Measurements from ENCODE around the gene SPTBN1.
A peak's percentile ranks its signal among the peaks of the same experiment; 100 is the strongest.

SPTBN1 gene

GRCh38 chr2:54557211-54557600 lies 101.1 kb downstream of the SPTBN1 start:
- H3K36me3 ChIP-seq (ENCODE audit: control insufficient read depth in 2 of 2, insufficient read depth in 2 of 2, low read length in 2 of 2) = no peaks in the 10 kb centered on the region
- H3K4me3 ChIP-seq (ENCODE audit: low read length in 2 of 2) = peak overlapping the region; percentile 71 to 99
- H3K9me3 ChIP-seq (ENCODE audit: control insufficient read depth in 2 of 2, low read length in 2 of 2) = no peaks in the 10 kb centered on the region
- H3K4me1 ChIP-seq (ENCODE audit: control insufficient read depth in 2 of 2, insufficient read depth in 2 of 2, low read length in 2 of 2) = peaks cover 40 to 41% of the 10 kb centered on the region in 2 donors
- H3K27ac ChIP-seq (ENCODE audit: low read depth in 2 of 2, low read length in 2 of 2) = peak overlapping the region; percentile 91 to 96
- H3K27me3 ChIP-seq (ENCODE audit: control insufficient read depth in 2 of 2, insufficient read depth in 2 of 2, low read length in 2 of 2) = no peaks in the 10 kb centered on the region
- peak overlapping the region; percentile 95 to 97 for H3K9ac ChIP-seq (ENCODE audit: low read depth in 1 of 2, low read length in 2 of 2)

- Histone ChIP-seq H3K27ac (ENCODE audit: low read depth in 2 of 2, low read length in 2 of 2) (peak overlapping the region; percentile 91 to 96), H3K4me1 (ENCODE audit: control insufficient read depth in 2 of 2, insufficient read depth in 2 of 2, low read length in 2 of 2) (peaks cover 40 to 42% of the 10 kb centered on the region in 2 donors), H3K9me3 (ENCODE audit: control insufficient read depth in 2 of 2, low read length in 2 of 2) (no peaks in the 10 kb centered on the region), H3K9ac (ENCODE audit: low read depth in 1 of 2, low read length in 2 of 2) (peak overlapping the region; percentile 95 to 97), H3K4me3 (ENCODE audit: low read length in 2 of 2) (peak overlapping the region; percentile 71 to 99), H3K36me3 (ENCODE audit: control insufficient read depth in 2 of 2, insufficient read depth in 2 of 2, low read length in 2 of 2) (no peaks in the 10 kb centered on the region), H3K27me3 (ENCODE audit: control insufficient read depth in 2 of 2, insufficient read depth in 2 of 2, low read length in 2 of 2) (no peaks in the 10 kb centered on the region)
These were observed 101.6 kb downstream of the SPTBN1 start for GRCh38 chr2:54557601-54558187.

- Histone ChIP-seq H3K36me3 (ENCODE audit: control insufficient read depth in 2 of 2, insufficient read depth in 2 of 2, low read length in 2 of 2) (no peaks in the 10 kb centered on the region), H3K9me3 (ENCODE audit: control insufficient read depth in 2 of 2, low read length in 2 of 2) (no peaks in the 10 kb centered on the region), H3K9ac (ENCODE audit: low read depth in 1 of 2, low read length in 2 of 2) (peak overlapping the region; percentile 95 to 97), H3K27me3 (ENCODE audit: control insufficient read depth in 2 of 2, insufficient read depth in 2 of 2, low read length in 2 of 2) (no peaks in the 10 kb centered on the region), H3K4me3 (ENCODE audit: low read length in 2 of 2) (peak overlapping the region; percentile 71 to 99), H3K4me1 (ENCODE audit: control insufficient read depth in 2 of 2, insufficient read depth in 2 of 2, low read length in 2 of 2) (peaks cover 40 to 42% of the 10 kb centered on the region in 2 donors), H3K27ac (ENCODE audit: low read depth in 2 of 2, low read length in 2 of 2) (peak overlapping the region; percentile 91 to 96)
These were observed 102.3 kb downstream of the SPTBN1 start for GRCh38 chr2:54558188-54559005.

GRCh38 chr2:54559006-54559445 lies 102.9 kb downstream of the SPTBN1 start:
- H3K4me1 ChIP-seq (ENCODE audit: control insufficient read depth in 2 of 2, insufficient read depth in 2 of 2, low read length in 2 of 2) = peaks cover 40 to 42% of the 10 kb centered on the region in 2 donors
- peak overlapping the region; percentile 91 to 96 for H3K27ac ChIP-seq (ENCODE audit: low read depth in 2 of 2, low read length in 2 of 2)
- H3K9me3 ChIP-seq (ENCODE audit: control insufficient read depth in 2 of 2, low read length in 2 of 2) = no peaks in the 10 kb centered on the region
- no peaks in the 10 kb centered on the region for H3K36me3 ChIP-seq (ENCODE audit: control insufficient read depth in 2 of 2, insufficient read depth in 2 of 2, low read length in 2 of 2)
- peak overlapping the region; percentile 95 to 97 for H3K9ac ChIP-seq (ENCODE audit: low read depth in 1 of 2, low read length in 2 of 2)
- no peaks in the 10 kb centered on the region for H3K27me3 ChIP-seq (ENCODE audit: control insufficient read depth in 2 of 2, insufficient read depth in 2 of 2, low read length in 2 of 2)
- peak overlapping the region; percentile 71 to 99 for H3K4me3 ChIP-seq (ENCODE audit: low read length in 2 of 2)

- Histone ChIP-seq H3K36me3 (ENCODE audit: control insufficient read depth in 2 of 2, insufficient read depth in 2 of 2, low read length in 2 of 2) (peaks cover 0 to 3% of the 10 kb centered on the region in 2 donors), H3K27me3 (ENCODE audit: control insufficient read depth in 2 of 2, insufficient read depth in 2 of 2, low read length in 2 of 2) (no peaks in the 10 kb centered on the region), H3K27ac (ENCODE audit: low read depth in 2 of 2, low read length in 2 of 2) (peak overlapping the region; percentile 91 to 96), H3K9me3 (ENCODE audit: control insufficient read depth in 2 of 2, low read length in 2 of 2) (no peaks in the 10 kb centered on the region), H3K9ac (ENCODE audit: low read depth in 1 of 2, low read length in 2 of 2) (peak overlapping the region; percentile 95 to 97), H3K4me3 (ENCODE audit: low read length in 2 of 2) (peak overlapping the region; percentile 71 to 99), H3K4me1 (ENCODE audit: control insufficient read depth in 2 of 2, insufficient read depth in 2 of 2, low read length in 2 of 2) (peaks cover 37 to 42% of the 10 kb centered on the region in 2 donors)
These were observed 103.5 kb downstream of the SPTBN1 start for GRCh38 chr2:54559593-54560145.

GRCh38 chr2:54560146-54560881 lies 104.2 kb downstream of the SPTBN1 start:
- Histone ChIP-seq H3K27me3 (ENCODE audit: control insufficient read depth in 2 of 2, insufficient read depth in 2 of 2, low read length in 2 of 2) (no peaks in the 10 kb centered on the region), H3K4me1 (ENCODE audit: control insufficient read depth in 2 of 2, insufficient read depth in 2 of 2, low read length in 2 of 2) (peaks cover 33 to 36% of the 10 kb centered on the region in 2 donors)

GRCh38 chr2:54561010-54561409 lies 104.9 kb downstream of the SPTBN1 start:
- H3K27ac ChIP-seq (ENCODE audit: low read depth in 2 of 2, low read length in 2 of 2) = peak overlapping the region; percentile 91 to 96
- no peaks in the 10 kb centered on the region for H3K9me3 ChIP-seq (ENCODE audit: control insufficient read depth in 2 of 2, low read length in 2 of 2)
- peak overlapping the region; percentile 71 to 99 for H3K4me3 ChIP-seq (ENCODE audit: low read length in 2 of 2)
- peaks cover 0 to 3% of the 10 kb centered on the region in 2 donors for H3K36me3 ChIP-seq (ENCODE audit: control insufficient read depth in 2 of 2, insufficient read depth in 2 of 2, low read length in 2 of 2)
- H3K27me3 ChIP-seq (ENCODE audit: control insufficient read depth in 2 of 2, insufficient read depth in 2 of 2, low read length in 2 of 2) = no peaks in the 10 kb centered on the region
- H3K9ac ChIP-seq (ENCODE audit: low read depth in 1 of 2, low read length in 2 of 2) = peak overlapping the region; percentile 47 to 95
- peaks cover 27 to 31% of the 10 kb centered on the region in 2 donors for H3K4me1 ChIP-seq (ENCODE audit: control insufficient read depth in 2 of 2, insufficient read depth in 2 of 2, low read length in 2 of 2)

More at GRCh38 chr2:54560146-54560881, 104.2 kb downstream of the SPTBN1 start:
- no peaks in the 10 kb centered on the region for H3K9me3 ChIP-seq (ENCODE audit: control insufficient read depth in 2 of 2, low read length in 2 of 2)
- H3K4me3 ChIP-seq (ENCODE audit: low read length in 2 of 2) = peak overlapping the region; percentile 71 to 99
- H3K27ac ChIP-seq (ENCODE audit: low read depth in 2 of 2, low read length in 2 of 2) = peak overlapping the region; percentile 91 to 96
- H3K36me3 ChIP-seq (ENCODE audit: control insufficient read depth in 2 of 2, insufficient read depth in 2 of 2, low read length in 2 of 2) = peaks cover 0 to 3% of the 10 kb centered on the region in 2 donors
- H3K9ac ChIP-seq (ENCODE audit: low read depth in 1 of 2, low read length in 2 of 2) = peak overlapping the region; percentile 95 to 97

- Histone ChIP-seq H3K9me3 (ENCODE audit: control insufficient read depth in 2 of 2, low read length in 2 of 2) (no peaks in the 10 kb centered on the region), H3K36me3 (ENCODE audit: control insufficient read depth in 2 of 2, insufficient read depth in 2 of 2, low read length in 2 of 2) (peaks cover 0 to 3% of the 10 kb centered on the region in 2 donors), H3K9ac (ENCODE audit: low read depth in 1 of 2, low read length in 2 of 2) (no peak overlapping the region), H3K27me3 (ENCODE audit: control insufficient read depth in 2 of 2, insufficient read depth in 2 of 2, low read length in 2 of 2) (no peaks in the 10 kb centered on the region), H3K27ac (ENCODE audit: low read depth in 2 of 2, low read length in 2 of 2) (no peak overlapping the region), H3K4me1 (ENCODE audit: control insufficient read depth in 2 of 2, insufficient read depth in 2 of 2, low read length in 2 of 2) (peaks cover 21 to 24% of the 10 kb centered on the region in 2 donors), H3K4me3 (ENCODE audit: low read length in 2 of 2) (no peak overlapping the region)
These were observed 108.3 kb downstream of the SPTBN1 start for GRCh38 chr2:54564439-54564838.

- Histone ChIP-seq H3K9me3 (ENCODE audit: control insufficient read depth in 2 of 2, low read length in 2 of 2) (no peaks in the 10 kb centered on the region), H3K4me3 (ENCODE audit: low read length in 2 of 2) (no peak overlapping the region), H3K36me3 (ENCODE audit: control insufficient read depth in 2 of 2, insufficient read depth in 2 of 2, low read length in 2 of 2) (peaks cover 0 to 3% of the 10 kb centered on the region in 2 donors), H3K27me3 (ENCODE audit: control insufficient read depth in 2 of 2, insufficient read depth in 2 of 2, low read length in 2 of 2) (no peaks in the 10 kb centered on the region), H3K9ac (ENCODE audit: low read depth in 1 of 2, low read length in 2 of 2) (no peak overlapping the region), H3K27ac (ENCODE audit: low read depth in 2 of 2, low read length in 2 of 2) (no peak overlapping the region), H3K4me1 (ENCODE audit: control insufficient read depth in 2 of 2, insufficient read depth in 2 of 2, low read length in 2 of 2) (peaks cover 28 to 34% of the 10 kb centered on the region in 2 donors)
These were observed 109.4 kb downstream of the SPTBN1 start for GRCh38 chr2:54565551-54565950.

Measured in mucosa of rectum (tissue), 2 donors.